Adrenal gland (tissue), 12 donors: ENCODE results near the gene DLGAP4. TPM values are rescaled to one million over a fixed set of nuclear protein-coding genes. Genes with fewer than 3 reads are reported as not detected.

Source experiments
- DNase-seq, 7 donors: peaks; one replicate each; pipeline ENCODE4 v3.0.0-alpha.2; 2019 to 2020
- H3K27ac ChIP-seq, 5 donors: fragments of 200-600 bp; sonication (generic) in 4 of 5; 1 replicate in 3 of 5; 2 replicates in 2 of 5; pipeline versions ENCODE4 v1.5.1 to v1.8.0; 2016 to 2020; ENCODE audit warnings: mild to moderate bottlenecking in 1 of 5
- H3K27me3 ChIP-seq: fragments of 200-600 bp; 2 replicates; pipeline ENCODE4 v1.8.0; 2021
- H3K36me3 ChIP-seq, 2 donors: fragments of 200-600 bp; replicated peaks in 1 of 2; 1 replicate in 1 of 2; 2 replicates in 1 of 2; pipeline versions ENCODE4 v1.5.1 to v1.8.0; 2018 to 2022
- H3K4me1 ChIP-seq, 2 donors: fragments of 200-600 bp; replicated peaks in 1 of 2; 1 replicate in 1 of 2; 2 replicates in 1 of 2; pipeline versions ENCODE4 v1.5.1 to v1.8.0; 2018 to 2021
- H3K4me3 ChIP-seq, 4 donors: fragments of 200-600 bp; sonication (generic) in 3 of 4; one replicate each; pipeline ENCODE4 v1.5.1; 2016 to 2018
- H3K9me3 ChIP-seq, 3 donors: fragments of 200-600 bp; sonication (generic) in 1 of 3; replicated peaks in 1 of 3; 1 replicate in 2 of 3; 2 replicates in 1 of 3; pipeline versions ENCODE4 v1.5.1 to v1.8.0; 2016 to 2021
- POLR2A ChIP-seq, 2 donors: fragments of 450-650 bp; IDR thresholded peaks; one replicate each; pipeline ENCODE4 v1.6.1; 2017; ENCODE audit warnings: antibody characterized with exemption in 2 of 2, mild to moderate bottlenecking in 2 of 2, moderate library complexity in 1 of 2
- WGBS, 4 donors: extraction: QIAGEN DNeasy Blood & Tissue Kit in 2 of 4; methylation state at CpG; one replicate each; pipeline versions ENCODE4 v1.1.5 to v1.1.7; 2013 to 2017; 5-methylcytosine and 5-hydroxymethylcytosine counted together
- intact Hi-C, 2 donors: fragments of 100-400 bp; cut with DNase I; formaldehyde crosslinking; loops; one replicate each; pipeline versions ENCODE4 v1.14.1 to v1.15.0; 2022 to 2023
- polyA plus RNA-seq, 3 donors: library from polyadenylated mRNA; stranded (reverse); fragments of 200-250 nt in 2 of 3; fragments of 350-450 nt in 1 of 3; fragmentation: Illumina TruSeq in 1 of 3; extraction: RNeasy Lipid Tissue Mini Kit (QIAGEN cat#74804) in 1 of 3; gene quantifications; one replicate each; pipeline ENCODE4 v1.2.3, GENCODE V29; 2013 to 2014
- total RNA-seq, 9 donors: library from RNA; depleted of rRNA in 4 of 9; stranded (reverse); fragments of >200 nt in 4 of 9; fragments of 120-200 nt in 1 of 9; fragmentation: NEBNext Ultra II Directional in 1 of 9; extraction: Animal tissue kit (Norgen Biotek cat#: 25700) in 1 of 9; gene quantifications; one replicate each; pipeline versions ENCODE4 v1.1.0 to v1.2.4, GENCODE V29; 2013 to 2023
- TF ChIP-seq, protein P1 (sequence below), 6 experiments: fragments of 450-650 bp in 4 of 6; fragments of 200-600 bp in 2 of 6; sonication (generic) in 1 of 6; IDR thresholded peaks; 1 replicate in 5 of 6; 2 replicates in 1 of 6; pipeline versions ENCODE4 v1.5.1 to v1.8.0; 2016 to 2021; ENCODE audit warnings: antibody characterized with exemption in 6 of 6, mild to moderate bottlenecking in 2 of 6, moderate library complexity in 1 of 6
- donor health status: healthy with polysubstance abuse.
- donor health status: Bipolar disorder and iron deficiency.
- donor health status: DM: yes; HTN: yes; CAD: no.
- donor health status: DM: no; HTN: no; CAD: no.
- donor health status: DM: no; HTN: no; CAD: no.
- donor health status: DM: yes; HTN: yes; CAD: no.

Gene DLGAP4
- total and polyA plus RNA-seq, 12 donors, result 13.5 to 95.2 (median 64.0) TPM

DNA sequence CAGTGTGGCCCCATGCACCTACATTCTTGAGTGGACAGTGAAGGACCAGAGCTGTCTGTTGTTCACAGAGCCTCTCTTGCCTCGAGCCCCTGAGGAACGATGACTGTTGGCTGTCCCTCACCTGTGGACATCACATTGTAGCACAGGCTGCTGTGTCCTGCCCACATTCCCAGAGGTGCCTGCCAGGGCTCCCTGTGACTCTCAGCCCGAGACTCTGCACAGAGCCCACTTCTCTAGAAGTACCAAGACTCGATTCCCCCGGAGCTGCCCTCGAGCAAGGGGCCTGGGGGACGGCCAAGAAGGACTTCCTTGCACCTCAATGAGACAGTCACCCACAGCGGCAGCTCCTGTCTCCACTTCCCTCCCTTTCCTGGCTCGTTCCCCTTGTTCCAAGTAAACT lies 28.6 kb upstream of the DLGAP4 start:
- DNase-seq, result no peak
- H3K4me1 ChIP-seq, result no peaks in the 10 kb centered on the region
- H3K27ac ChIP-seq, result no peak overlapping the region
- intact Hi-C loops, result no loop called here
- H3K9me3 ChIP-seq, result no peaks in the 10 kb centered on the region
- TF ChIP-seq POLR2A (IDR thresholded peaks at IDR 0.05), result no peak
- TF ChIP-seq, protein P1, sequence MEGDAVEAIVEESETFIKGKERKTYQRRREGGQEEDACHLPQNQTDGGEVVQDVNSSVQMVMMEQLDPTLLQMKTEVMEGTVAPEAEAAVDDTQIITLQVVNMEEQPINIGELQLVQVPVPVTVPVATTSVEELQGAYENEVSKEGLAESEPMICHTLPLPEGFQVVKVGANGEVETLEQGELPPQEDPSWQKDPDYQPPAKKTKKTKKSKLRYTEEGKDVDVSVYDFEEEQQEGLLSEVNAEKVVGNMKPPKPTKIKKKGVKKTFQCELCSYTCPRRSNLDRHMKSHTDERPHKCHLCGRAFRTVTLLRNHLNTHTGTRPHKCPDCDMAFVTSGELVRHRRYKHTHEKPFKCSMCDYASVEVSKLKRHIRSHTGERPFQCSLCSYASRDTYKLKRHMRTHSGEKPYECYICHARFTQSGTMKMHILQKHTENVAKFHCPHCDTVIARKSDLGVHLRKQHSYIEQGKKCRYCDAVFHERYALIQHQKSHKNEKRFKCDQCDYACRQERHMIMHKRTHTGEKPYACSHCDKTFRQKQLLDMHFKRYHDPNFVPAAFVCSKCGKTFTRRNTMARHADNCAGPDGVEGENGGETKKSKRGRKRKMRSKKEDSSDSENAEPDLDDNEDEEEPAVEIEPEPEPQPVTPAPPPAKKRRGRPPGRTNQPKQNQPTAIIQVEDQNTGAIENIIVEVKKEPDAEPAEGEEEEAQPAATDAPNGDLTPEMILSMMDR (IDR thresholded peaks at IDR 0.05), result no peak
- 79 to 81% (median 80%) methylated on average over 5 to 9 of the region's 9 CpGs for WGBS, 4 donors
- H3K36me3 ChIP-seq, result no peaks in the 10 kb centered on the region
- H3K4me3 ChIP-seq, result no peak overlapping the region
- no peaks in the 10 kb centered on the region for H3K27me3 ChIP-seq

DNA sequence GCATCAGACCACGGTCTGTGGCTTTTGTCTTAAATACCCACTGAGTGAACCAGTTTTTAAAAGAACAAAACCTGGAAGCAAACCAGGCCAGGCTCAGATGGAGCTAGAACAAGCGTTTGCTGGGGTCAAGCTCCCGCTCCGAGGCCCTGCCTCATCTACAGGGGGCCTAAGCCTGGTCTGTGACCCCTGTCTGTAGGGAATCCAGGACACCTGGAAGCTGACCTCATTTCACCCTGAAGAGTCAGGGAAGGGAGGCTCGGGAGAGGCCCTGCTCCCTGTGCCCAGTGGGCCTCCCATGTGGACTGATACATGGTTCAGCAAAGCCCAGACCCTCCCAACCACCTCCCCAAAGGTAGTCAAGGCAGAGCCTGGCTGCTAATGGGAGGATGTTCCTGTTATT lies 26.8 kb upstream of the DLGAP4 start:
- intact Hi-C loops, result no loop called here
- WGBS, 4 donors, result 72 to 76% (median 74%) methylated on average over 5 of the region's 5 CpGs
- DNase-seq, result no peak

DNA sequence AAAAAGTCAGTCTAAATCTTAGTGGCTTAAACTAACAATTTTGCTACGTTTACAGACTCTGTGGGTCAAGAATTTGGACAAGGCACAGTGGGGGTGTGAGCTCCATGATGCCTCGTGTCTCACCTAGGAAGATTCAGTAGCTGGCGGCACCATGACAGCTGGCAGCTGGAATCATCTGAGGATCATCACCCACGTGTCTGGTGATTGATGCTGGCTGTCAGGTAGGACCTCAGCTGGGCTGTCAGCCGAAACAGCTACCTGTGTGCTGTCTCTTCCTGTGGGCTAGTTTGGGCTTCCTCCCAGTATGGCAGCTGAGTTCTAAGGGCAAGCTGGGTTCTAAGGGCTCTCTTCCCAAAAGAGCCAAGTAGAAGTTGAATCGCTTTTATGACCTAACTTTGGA lies 26.4 kb upstream of the DLGAP4 start:
- no peak for DNase-seq
- Histone ChIP-seq H3K4me3 (no peak overlapping the region), H3K4me1 (no peaks in the 10 kb centered on the region), H3K27me3 (no peaks in the 10 kb centered on the region), H3K36me3 (no peaks in the 10 kb centered on the region), H3K9me3 (no peaks in the 10 kb centered on the region), H3K27ac (no peak overlapping the region)
- intact Hi-C loops, result no loop called here
- no peak for TF ChIP-seq POLR2A (IDR thresholded peaks at IDR 0.05)
- TF ChIP-seq, protein P1 (IDR thresholded peaks at IDR 0.05), result no peak
- WGBS, 4 donors, result 73 to 87% (median 77%) methylated on average over 5 to 6 of the region's 6 CpGs

More for the DNA sequence above, 26.8 kb upstream of the DLGAP4 start:
- no peaks in the 10 kb centered on the region for H3K4me1 ChIP-seq
- TF ChIP-seq, protein P1 (IDR thresholded peaks at IDR 0.05), result no peak
- TF ChIP-seq POLR2A (IDR thresholded peaks at IDR 0.05), result no peak
- H3K27me3 ChIP-seq, result no peaks in the 10 kb centered on the region
- H3K36me3 ChIP-seq, result no peaks in the 10 kb centered on the region
- H3K9me3 ChIP-seq, result no peaks in the 10 kb centered on the region
- H3K27ac ChIP-seq, result no peak overlapping the region
- H3K4me3 ChIP-seq, result no peak overlapping the region

DNA sequence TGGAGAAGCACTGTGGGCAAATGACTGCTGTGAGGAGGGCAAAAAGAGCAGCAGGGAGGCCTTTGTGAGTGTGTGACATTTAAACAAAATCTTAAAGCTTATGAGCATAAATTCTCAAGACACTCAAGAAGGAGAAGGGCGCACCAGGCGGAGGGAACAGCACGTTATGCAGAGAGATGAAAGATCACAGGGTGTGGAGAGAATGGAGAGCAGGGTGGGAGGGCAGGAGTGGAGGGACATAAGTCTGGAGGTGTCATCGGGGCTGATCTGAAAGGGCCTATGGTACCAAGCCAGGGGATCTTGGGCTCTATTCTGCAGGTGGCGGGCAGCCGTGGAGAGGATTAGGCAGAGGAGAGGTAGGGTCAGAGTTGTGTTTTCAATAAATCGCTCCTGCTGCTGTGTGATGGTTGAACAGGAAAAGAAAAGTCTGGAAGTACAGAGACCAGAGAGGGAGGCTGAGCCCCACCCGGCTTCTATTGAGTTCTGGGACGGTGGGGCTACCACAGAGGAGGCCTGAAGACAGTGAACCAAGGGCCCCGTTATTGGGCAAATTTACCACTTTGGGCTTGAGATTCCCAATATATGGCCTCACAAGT lies 24.3 kb upstream of the DLGAP4 start:
- 78 to 87% (median 82%) methylated on average over 10 of the region's 10 CpGs for WGBS, 4 donors

More for the DNA sequence above, 24.3 kb upstream of the DLGAP4 start:
- Histone ChIP-seq H3K4me1 (no peaks in the 10 kb centered on the region), H3K4me3 (no peak overlapping the region), H3K36me3 (no peaks in the 10 kb centered on the region), H3K27me3 (peaks cover 5% of the 10 kb centered on the region), H3K27ac (no peak overlapping the region), H3K9me3 (no peaks in the 10 kb centered on the region)
- no peak for DNase-seq
- no peak for TF ChIP-seq POLR2A (IDR thresholded peaks at IDR 0.05)
- TF ChIP-seq, protein P1 (IDR thresholded peaks at IDR 0.05), result no peak
- intact Hi-C loops, result no loop called here
